BE2C (cell line): ENCODE data around the gene ARHGEF38.

Experiments used
- DNase-seq: peaks from one replicate; pipeline ENCODE4 v3.0.0-alpha.2; 2020
- H3K27me3 ChIP-seq: fragments of 250-450 bp; sonication (Bioruptor Pico); 2 replicates; pipeline ENCODE4 v1.5.1; 2020; ENCODE audit warnings: mild to moderate bottlenecking
- H3K36me3 ChIP-seq: fragments of 250-450 bp; sonication (Bioruptor Pico); 2 replicates; pipeline ENCODE4 v1.5.1; 2020; ENCODE audit warnings: mild to moderate bottlenecking
- H3K4me1 ChIP-seq: fragments of 250-450 bp; sonication (Bioruptor Pico); 2 replicates; pipeline ENCODE4 v1.5.1; 2020
- H3K4me3 ChIP-seq: 2 replicates; pipeline ENCODE4 v1.5.1; 2011; ENCODE audit warnings: low read depth, low read length
- H3K9me3 ChIP-seq: fragments of 250-450 bp; sonication (Bioruptor Pico); 2 replicates; pipeline ENCODE4 v1.5.1; 2020
- TF ChIP-seq, protein P1 (sequence below): IDR thresholded peaks from 2 replicates; pipeline ENCODE4 v1.5.1; 2012; ENCODE audit warnings: mild to moderate bottlenecking, low read depth, low read length

Gene ARHGEF38

DNA sequence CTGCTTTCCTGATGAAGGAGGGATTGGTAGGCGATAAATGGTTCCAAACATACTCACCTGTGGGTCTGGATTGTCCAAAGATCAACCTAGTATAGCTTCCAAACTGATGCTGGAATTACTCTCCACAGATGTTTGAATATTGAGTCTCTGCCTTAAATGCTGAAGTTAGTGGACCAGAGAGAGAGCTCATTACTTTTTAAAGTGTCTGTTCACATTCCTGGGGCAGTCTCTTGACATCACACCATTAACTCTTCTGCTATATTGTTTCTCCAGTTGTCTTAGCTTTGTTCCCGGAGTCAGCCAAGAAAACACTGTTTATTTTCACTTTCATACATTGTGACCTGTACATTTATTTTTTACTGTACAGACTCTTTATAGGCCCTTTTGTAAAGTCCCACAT, 35.4 kb downstream of the ARHGEF38 start:
- TF ChIP-seq, protein P1, sequence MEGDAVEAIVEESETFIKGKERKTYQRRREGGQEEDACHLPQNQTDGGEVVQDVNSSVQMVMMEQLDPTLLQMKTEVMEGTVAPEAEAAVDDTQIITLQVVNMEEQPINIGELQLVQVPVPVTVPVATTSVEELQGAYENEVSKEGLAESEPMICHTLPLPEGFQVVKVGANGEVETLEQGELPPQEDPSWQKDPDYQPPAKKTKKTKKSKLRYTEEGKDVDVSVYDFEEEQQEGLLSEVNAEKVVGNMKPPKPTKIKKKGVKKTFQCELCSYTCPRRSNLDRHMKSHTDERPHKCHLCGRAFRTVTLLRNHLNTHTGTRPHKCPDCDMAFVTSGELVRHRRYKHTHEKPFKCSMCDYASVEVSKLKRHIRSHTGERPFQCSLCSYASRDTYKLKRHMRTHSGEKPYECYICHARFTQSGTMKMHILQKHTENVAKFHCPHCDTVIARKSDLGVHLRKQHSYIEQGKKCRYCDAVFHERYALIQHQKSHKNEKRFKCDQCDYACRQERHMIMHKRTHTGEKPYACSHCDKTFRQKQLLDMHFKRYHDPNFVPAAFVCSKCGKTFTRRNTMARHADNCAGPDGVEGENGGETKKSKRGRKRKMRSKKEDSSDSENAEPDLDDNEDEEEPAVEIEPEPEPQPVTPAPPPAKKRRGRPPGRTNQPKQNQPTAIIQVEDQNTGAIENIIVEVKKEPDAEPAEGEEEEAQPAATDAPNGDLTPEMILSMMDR: no peak
- no peaks in the 10 kb centered on the region for H3K36me3 ChIP-seq
- H3K27me3 ChIP-seq: no peaks in the 10 kb centered on the region
- H3K4me3 ChIP-seq: no peak overlapping the region
- DNase-seq: no peak
- no peaks in the 10 kb centered on the region for H3K9me3 ChIP-seq
- no peaks in the 10 kb centered on the region for H3K4me1 ChIP-seq

DNA sequence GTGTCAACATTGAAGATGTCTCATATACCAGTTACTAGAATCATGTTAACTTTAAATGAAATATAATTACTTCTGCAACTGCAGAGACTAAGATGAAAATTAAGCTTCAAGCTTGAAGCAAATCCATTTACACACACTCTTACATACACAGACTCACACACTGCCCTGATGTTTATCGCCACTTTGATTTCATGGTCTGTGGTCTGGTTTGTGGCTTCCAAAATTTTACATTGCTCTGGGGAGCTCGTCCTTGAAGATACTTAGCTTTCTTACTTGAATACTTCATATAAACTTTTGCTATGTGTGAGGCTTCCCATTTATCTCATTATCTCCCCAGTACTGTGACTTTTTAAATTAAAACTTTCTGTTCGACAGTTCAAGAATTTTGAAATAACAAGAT, 35.8 kb downstream of the ARHGEF38 start:
- H3K36me3 ChIP-seq: no peaks in the 10 kb centered on the region
- DNase-seq: no peak
- no peaks in the 10 kb centered on the region for H3K27me3 ChIP-seq
- no peaks in the 10 kb centered on the region for H3K4me1 ChIP-seq
- no peak overlapping the region for H3K4me3 ChIP-seq
- TF ChIP-seq, protein P1: no peak
- H3K9me3 ChIP-seq: no peaks in the 10 kb centered on the region

DNA sequence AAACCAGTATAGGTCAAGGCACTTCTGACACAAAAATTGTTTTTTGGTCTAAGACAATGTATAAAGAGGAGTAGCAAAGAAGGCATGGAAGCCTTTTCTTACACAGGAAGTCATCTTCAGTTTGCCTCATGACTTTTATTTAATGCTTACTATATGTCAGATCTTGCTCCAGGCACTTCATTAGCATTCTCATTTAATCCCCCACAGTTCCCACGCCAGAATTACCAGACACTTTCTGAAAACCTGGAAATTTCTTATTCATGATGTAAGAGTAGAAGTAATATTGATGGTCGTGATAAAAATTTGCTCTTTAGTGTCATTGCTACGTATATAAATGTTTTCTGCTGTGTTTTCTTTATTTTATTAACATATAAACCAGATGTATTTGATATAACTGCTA, 39.2 kb downstream of the ARHGEF38 start:
- Histone ChIP-seq H3K4me1 (no peaks in the 10 kb centered on the region), H3K36me3 (no peaks in the 10 kb centered on the region), H3K4me3 (no peak overlapping the region), H3K27me3 (no peaks in the 10 kb centered on the region), H3K9me3 (no peaks in the 10 kb centered on the region)
- no peak for DNase-seq
- TF ChIP-seq, protein P1: no peak

DNA sequence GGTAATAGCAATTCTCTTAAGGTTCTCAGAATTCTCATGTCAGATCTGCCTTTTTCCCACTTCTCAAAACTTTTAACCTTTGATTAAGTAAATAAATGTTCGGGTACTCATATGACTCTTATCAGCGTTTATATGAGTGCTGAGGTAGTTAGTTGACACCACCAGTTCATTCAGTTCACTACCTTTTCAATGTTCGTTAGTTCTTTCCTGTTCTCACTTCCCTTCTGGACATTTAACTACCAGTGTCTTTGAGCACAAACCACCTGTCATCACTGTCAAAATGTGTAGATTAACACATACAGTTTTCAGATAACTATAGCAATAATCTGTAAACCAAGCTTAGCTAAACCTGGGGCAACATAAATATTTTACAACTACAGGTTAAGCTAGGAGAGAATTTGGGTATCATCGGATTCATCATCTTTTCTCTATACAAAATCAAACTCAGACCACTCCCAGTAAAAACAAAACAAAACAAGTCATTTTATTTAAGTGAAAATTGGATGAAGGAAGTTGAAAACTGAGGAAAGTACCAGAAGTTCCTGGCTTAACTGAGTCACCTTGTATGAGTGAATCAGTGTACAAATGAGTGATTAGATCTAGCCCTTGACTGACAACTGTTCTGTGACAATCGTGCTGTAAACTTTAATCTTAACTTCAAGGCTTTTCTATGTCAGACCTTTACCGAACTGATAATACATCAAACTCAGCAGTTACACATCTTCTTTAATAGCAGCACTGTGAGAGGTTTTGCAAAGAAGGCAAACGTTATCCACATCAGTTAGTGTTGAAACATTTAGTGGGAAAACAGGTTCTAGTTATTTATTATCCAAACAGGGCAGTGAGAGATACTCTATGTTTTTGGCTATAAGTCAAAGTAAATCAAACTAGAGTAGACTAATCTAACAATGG, 41.9 kb downstream of the ARHGEF38 start:
- Histone ChIP-seq H3K9me3 (no peaks in the 10 kb centered on the region), H3K4me3 (no peak overlapping the region), H3K4me1 (no peaks in the 10 kb centered on the region), H3K27me3 (no peaks in the 10 kb centered on the region), H3K36me3 (no peaks in the 10 kb centered on the region)
- TF ChIP-seq, protein P1: no peak
- no peak for DNase-seq

DNA sequence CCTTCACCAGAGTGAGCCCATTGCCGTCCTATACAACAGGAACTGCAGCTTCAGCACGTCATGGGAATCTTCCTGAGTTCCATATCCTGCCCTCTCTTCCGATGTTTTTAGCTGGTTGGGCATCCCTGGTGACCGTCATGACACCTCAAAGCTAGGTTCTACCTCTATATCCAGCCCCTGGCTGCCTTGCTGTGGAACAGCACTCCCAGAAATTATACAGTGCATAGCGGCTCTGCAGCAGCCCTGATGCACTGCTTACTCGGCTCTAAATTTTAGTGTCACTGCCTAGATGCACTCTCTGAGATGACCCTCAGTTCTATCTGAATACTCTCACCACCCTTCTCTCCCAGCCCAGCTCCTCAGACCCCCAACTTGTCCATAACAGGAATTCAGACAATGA, 44.3 kb downstream of the ARHGEF38 start:
- Histone ChIP-seq H3K4me1 (no peaks in the 10 kb centered on the region), H3K27me3 (no peaks in the 10 kb centered on the region), H3K4me3 (no peak overlapping the region), H3K9me3 (no peaks in the 10 kb centered on the region), H3K36me3 (no peaks in the 10 kb centered on the region)
- TF ChIP-seq, protein P1: no peak
- DNase-seq: no peak

DNA sequence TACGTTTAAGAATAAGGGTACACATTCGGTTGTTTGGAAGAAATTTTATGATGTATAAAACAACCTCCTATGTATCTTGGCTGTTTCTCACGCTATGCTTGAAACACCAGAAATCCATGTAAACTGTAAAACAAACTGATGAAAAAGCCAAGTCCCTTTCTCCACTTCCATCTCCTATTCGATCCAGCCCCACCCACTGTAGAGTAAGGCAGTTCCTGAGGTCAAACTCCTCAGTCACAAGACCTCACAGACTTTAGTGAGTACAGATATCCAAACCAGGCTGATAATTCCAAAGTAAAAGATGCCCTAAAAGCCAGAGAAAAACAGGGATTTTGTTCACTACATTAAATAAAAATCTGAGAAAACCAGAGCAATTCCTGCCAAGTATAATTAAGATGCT, 45.6 kb downstream of the ARHGEF38 start:
- Histone ChIP-seq H3K36me3 (no peaks in the 10 kb centered on the region), H3K27me3 (no peaks in the 10 kb centered on the region), H3K9me3 (no peaks in the 10 kb centered on the region), H3K4me1 (no peaks in the 10 kb centered on the region), H3K4me3 (no peak overlapping the region)
- TF ChIP-seq, protein P1: no peak
- DNase-seq: no peak
